Adipose tissue (tissue), 3 donors: ENCODE results near the gene GPR3. TPM values are rescaled to one million over a fixed set of nuclear protein-coding genes. Genes with fewer than 3 reads are reported as not detected.

Source experiments
- H3K27ac ChIP-seq: one replicate; pipeline ENCODE4 v1.5.1; 2013; ENCODE audit warnings: low read depth, low read length
- WGBS, 3 donors: extraction: QIAGEN DNeasy Blood & Tissue Kit; methylation state at CpG; one replicate each; pipeline ENCODE4 v1.1.7; 2013; 5-methylcytosine and 5-hydroxymethylcytosine counted together
- polyA plus RNA-seq, 3 donors: library from polyadenylated mRNA; stranded (reverse); fragments of 200-250 nt; gene quantifications; one replicate each; pipeline ENCODE4 v1.2.3, GENCODE V29; 2013
- donor health status: healthy with polysubstance abuse.
- donor health status: Bipolar disorder and iron deficiency.
- donor health status: healthy.

The GPR3 gene
- polyA plus RNA-seq, 3 donors, result 0.43 to 1.2 (median 0.94) TPM

GRCh38 chr1:27435566-27436203 lies 43.3 kb downstream of the GPR3 start:
- no peak overlapping the region for H3K27ac ChIP-seq
- WGBS, 3 donors, result 26 to 83% (median 47%) methylated on average over 2 of the region's 2 CpGs

- 35 to 73% (median 47%) methylated on average over 5 of the region's 5 CpGs for WGBS, 3 donors
- H3K27ac ChIP-seq, result no peak overlapping the region
Observed at GRCh38 chr1:27436204-27437159, 44.1 kb downstream of the GPR3 start.

- WGBS, 3 donors, result 86 to 94% (median 93%) methylated on average over 1 of the region's 1 CpG
Observed at GRCh38 chr1:27438621-27439061, 46.2 kb downstream of the GPR3 start.

GRCh38 chr1:27439150-27439549 lies 46.7 kb downstream of the GPR3 start:
- no peak overlapping the region for H3K27ac ChIP-seq
- 39 to 51% (median 45%) methylated on average over 2 of the region's 2 CpGs for WGBS, 3 donors

More at GRCh38 chr1:27438621-27439061, 46.2 kb downstream of the GPR3 start:
- H3K27ac ChIP-seq, result no peak overlapping the region

GRCh38 chr1:27444632-27445031 lies 52.2 kb downstream of the GPR3 start:
- 38 to 56% (median 50%) methylated on average over 1 of the region's 1 CpG for WGBS, 3 donors

More at GRCh38 chr1:27444632-27445031, 52.2 kb downstream of the GPR3 start:
- H3K27ac ChIP-seq, result no peak overlapping the region

Other genes starting within 250 kb of the GPR3 start
- gene SLC9A1, start 237.5 kb upstream of the GPR3 start, polyA plus RNA-seq, result 10 to 100 TPM in 1 of 3 donors, 1 to 10 TPM in 2; 6.6 to 14.5 (median 8.9) TPM
- 10 to 100 TPM; 12.7 to 27.1 (median 19.5) TPM for gene WDTC1, start 158.0 kb upstream of the GPR3 start, polyA plus RNA-seq
- gene TMEM222, start 70.5 kb upstream of the GPR3 start, polyA plus RNA-seq, result 10 to 100 TPM; 27.1 to 44.9 (median 27.2) TPM
- 100 to 1,000 TPM in 1 of 3 donors, 10 to 100 TPM in 1, under 1 TPM in 1; 0.67 to 104 (median 12.5) TPM for gene SYTL1, start 50.6 kb upstream of the GPR3 start, polyA plus RNA-seq
- 10 to 100 TPM; 16.5 to 93.0 (median 56.0) TPM for gene MAP3K6, start 25.7 kb upstream of the GPR3 start, polyA plus RNA-seq
- 100 to 1,000 TPM in 1 of 3 donors, 10 to 100 TPM in 1, 1 to 10 TPM in 1; 8.8 to 133 (median 63.9) TPM for gene FCN3, start 17.8 kb upstream of the GPR3 start, polyA plus RNA-seq
- gene CD164L2, start 9.3 kb upstream of the GPR3 start, polyA plus RNA-seq, result under 1 TPM in 2 of 3 donors, not detected in 1; 0.07 to 0.61 TPM
- gene WASF2, start 97.5 kb downstream of the GPR3 start, polyA plus RNA-seq, result 10 to 100 TPM; 29.9 to 51.7 (median 41.3) TPM
- gene AHDC1, start 211.5 kb downstream of the GPR3 start, polyA plus RNA-seq, result 10 to 100 TPM in 1 of 3 donors, 1 to 10 TPM in 2; 8.6 to 12.6 (median 9.0) TPM
- 10 to 100 TPM in 2 of 3 donors, 1 to 10 TPM in 1; 4.2 to 39.8 (median 33.9) TPM for gene FGR, start 242.6 kb downstream of the GPR3 start, polyA plus RNA-seq